ENCODE measurements around the gene CTNND1.

DNA sequence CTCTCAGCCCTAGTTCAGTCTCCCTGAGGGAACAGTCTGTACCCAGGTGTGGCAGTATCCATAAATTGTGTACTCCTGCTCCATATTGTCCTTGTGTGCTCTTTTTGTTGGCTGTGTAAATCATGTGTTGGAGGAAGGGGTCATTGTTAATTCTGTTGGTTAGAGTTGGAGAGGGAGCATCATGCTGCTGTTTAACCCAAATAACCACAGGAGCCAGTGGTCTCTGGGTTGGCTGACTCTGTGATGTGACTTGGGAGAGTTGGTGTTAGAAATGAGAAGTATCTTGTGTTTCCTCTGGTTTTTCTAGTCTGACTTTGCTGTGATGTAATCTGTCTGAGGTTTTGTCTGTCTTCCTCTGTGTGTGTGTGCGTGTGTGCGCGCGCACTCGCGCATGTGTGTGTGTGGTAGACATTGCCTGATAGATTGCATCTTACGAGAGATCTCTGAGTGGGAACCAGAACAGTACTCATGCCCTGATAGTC is 30.5 kb downstream of the CTNND1 start:
- TF ChIP-seq POLR2A (IDR thresholded peaks at IDR 0.05) = no peak
- TF ChIP-seq, protein P1, sequence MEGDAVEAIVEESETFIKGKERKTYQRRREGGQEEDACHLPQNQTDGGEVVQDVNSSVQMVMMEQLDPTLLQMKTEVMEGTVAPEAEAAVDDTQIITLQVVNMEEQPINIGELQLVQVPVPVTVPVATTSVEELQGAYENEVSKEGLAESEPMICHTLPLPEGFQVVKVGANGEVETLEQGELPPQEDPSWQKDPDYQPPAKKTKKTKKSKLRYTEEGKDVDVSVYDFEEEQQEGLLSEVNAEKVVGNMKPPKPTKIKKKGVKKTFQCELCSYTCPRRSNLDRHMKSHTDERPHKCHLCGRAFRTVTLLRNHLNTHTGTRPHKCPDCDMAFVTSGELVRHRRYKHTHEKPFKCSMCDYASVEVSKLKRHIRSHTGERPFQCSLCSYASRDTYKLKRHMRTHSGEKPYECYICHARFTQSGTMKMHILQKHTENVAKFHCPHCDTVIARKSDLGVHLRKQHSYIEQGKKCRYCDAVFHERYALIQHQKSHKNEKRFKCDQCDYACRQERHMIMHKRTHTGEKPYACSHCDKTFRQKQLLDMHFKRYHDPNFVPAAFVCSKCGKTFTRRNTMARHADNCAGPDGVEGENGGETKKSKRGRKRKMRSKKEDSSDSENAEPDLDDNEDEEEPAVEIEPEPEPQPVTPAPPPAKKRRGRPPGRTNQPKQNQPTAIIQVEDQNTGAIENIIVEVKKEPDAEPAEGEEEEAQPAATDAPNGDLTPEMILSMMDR (IDR thresholded peaks at IDR 0.05) = no peak

Measured in testis (tissue), 2 donors.